Measurements from ENCODE around the gene SORCS2.

- TF ChIP-seq POLR2A (IDR thresholded peaks at IDR 0.05) (no peak), CTCF (IDR thresholded peaks at IDR 0.05) (no peak), POLR2AphosphoS5 (IDR thresholded peaks at IDR 0.05) (no peak)
Measured at GRCh38 chr4:7207628-7208231, 15.4 kb downstream of the SORCS2 start.

Data from prostate gland (tissue), 2 donors.